ENCODE results near the gene EIF1. TPM values are rescaled to one million over a fixed set of nuclear protein-coding genes. Genes with fewer than 3 reads are reported as not detected.

Gene EIF1
- polyA plus RNA-seq, 1 donor from 2014 or later, result 257 TPM

DNA sequence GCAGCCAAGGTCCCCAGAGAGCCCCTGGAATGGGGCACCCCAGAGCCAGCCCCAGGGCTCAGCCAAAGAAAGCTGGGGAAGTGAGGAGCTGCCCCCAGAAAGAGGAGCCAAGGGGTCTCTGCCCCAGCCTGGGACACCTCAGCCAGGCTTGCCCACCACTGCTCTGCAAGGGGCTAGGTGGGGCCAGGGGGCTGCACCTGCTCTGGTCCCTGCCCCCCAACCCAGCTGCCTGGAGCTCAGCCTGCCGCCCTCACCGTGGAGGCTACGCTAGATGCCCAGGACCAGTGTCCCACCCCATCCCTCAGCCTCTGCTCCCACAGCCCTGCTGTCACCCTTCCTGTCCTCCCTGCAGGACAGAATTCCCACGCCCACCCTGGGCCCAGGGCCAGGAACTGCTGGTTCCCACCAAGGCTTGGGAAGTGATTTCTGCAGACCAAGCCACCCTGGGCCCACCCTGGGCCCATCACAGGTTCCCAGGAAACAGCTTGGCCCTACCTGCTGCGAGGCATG is 36.2 kb upstream of the EIF1 start:
- Histone ChIP-seq H3K27ac (ENCODE audit: low read length) (no peak overlapping the region), H3K36me3 (ENCODE audit: insufficient read depth, low read length) (no peaks in the 10 kb centered on the region), H3K4me3 (ENCODE audit: low read length) (no peak overlapping the region), H3K4me2 (ENCODE audit: low read length) (no peak overlapping the region), H3K27me3 (ENCODE audit: insufficient read depth, low read depth, low read length) (peaks cover 4% of the 10 kb centered on the region), H3F3A (ENCODE audit: insufficient read depth, low read length, poor library complexity, severe bottlenecking) (no peaks in the 10 kb centered on the region), H3K79me2 (replicated peaks; ENCODE audit: insufficient read depth, low read length) (no peaks in the 10 kb centered on the region), H4K20me1 (ENCODE audit: insufficient read depth) (no peaks in the 10 kb centered on the region), H2AFZ (ENCODE audit: low read depth, low read length) (no peak overlapping the region), H3K9me2 (ENCODE audit: insufficient read depth, low read length) (no peaks in the 10 kb centered on the region), H3K9me3 (ENCODE audit: low read length) (no peaks in the 10 kb centered on the region), H3K9ac (ENCODE audit: low read length) (no peak overlapping the region)
- TF ChIP-seq SMC3 (conservative IDR thresholded peaks at IDR 0.05; ENCODE audit: poor library complexity), result no peak
- TF ChIP-seq, protein P1, sequence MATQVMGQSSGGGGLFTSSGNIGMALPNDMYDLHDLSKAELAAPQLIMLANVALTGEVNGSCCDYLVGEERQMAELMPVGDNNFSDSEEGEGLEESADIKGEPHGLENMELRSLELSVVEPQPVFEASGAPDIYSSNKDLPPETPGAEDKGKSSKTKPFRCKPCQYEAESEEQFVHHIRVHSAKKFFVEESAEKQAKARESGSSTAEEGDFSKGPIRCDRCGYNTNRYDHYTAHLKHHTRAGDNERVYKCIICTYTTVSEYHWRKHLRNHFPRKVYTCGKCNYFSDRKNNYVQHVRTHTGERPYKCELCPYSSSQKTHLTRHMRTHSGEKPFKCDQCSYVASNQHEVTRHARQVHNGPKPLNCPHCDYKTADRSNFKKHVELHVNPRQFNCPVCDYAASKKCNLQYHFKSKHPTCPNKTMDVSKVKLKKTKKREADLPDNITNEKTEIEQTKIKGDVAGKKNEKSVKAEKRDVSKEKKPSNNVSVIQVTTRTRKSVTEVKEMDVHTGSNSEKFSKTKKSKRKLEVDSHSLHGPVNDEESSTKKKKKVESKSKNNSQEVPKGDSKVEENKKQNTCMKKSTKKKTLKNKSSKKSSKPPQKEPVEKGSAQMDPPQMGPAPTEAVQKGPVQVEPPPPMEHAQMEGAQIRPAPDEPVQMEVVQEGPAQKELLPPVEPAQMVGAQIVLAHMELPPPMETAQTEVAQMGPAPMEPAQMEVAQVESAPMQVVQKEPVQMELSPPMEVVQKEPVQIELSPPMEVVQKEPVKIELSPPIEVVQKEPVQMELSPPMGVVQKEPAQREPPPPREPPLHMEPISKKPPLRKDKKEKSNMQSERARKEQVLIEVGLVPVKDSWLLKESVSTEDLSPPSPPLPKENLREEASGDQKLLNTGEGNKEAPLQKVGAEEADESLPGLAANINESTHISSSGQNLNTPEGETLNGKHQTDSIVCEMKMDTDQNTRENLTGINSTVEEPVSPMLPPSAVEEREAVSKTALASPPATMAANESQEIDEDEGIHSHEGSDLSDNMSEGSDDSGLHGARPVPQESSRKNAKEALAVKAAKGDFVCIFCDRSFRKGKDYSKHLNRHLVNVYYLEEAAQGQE (IDR thresholded peaks at IDR 0.05; ENCODE audit: borderline replicate concordance), result no peak

DNA sequence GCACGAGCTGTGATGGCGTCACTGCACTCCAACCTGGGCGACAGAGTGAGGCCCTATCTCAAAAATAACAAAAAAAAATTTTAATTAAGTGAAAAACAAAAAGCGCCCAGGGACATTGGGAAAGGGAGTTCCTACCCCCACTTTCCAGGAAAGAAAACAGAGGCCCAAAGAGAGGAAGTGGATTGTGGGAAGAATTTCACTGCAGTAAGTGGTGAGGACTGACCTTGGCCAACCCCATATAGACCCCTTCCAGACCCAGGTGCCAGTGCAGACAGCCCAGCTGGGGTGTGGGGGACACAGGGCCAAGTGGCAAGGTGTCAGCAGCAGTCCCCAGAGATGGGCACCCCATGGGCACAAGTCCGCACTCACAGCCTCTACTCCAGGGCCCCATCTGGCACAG is 35.3 kb upstream of the EIF1 start:
- Histone ChIP-seq H3K4me3 (ENCODE audit: low read length) (no peak overlapping the region), H3K4me2 (ENCODE audit: low read length) (no peak overlapping the region), H3K36me3 (ENCODE audit: insufficient read depth, low read length) (no peaks in the 10 kb centered on the region), H3F3A (ENCODE audit: insufficient read depth, low read length, poor library complexity, severe bottlenecking) (no peaks in the 10 kb centered on the region), H4K20me1 (ENCODE audit: insufficient read depth) (no peaks in the 10 kb centered on the region), H3K27ac (ENCODE audit: low read length) (no peak overlapping the region), H2AFZ (ENCODE audit: low read depth, low read length) (no peak overlapping the region), H3K27me3 (ENCODE audit: insufficient read depth, low read depth, low read length) (no peaks in the 10 kb centered on the region), H3K9me2 (ENCODE audit: insufficient read depth, low read length) (no peaks in the 10 kb centered on the region), H3K9ac (ENCODE audit: low read length) (no peak overlapping the region), H3K79me2 (replicated peaks; ENCODE audit: insufficient read depth, low read length) (no peaks in the 10 kb centered on the region), H3K9me3 (ENCODE audit: low read length) (no peaks in the 10 kb centered on the region)
- TF ChIP-seq CTCF (IDR thresholded peaks at IDR 0.05; ENCODE audit: poor library complexity, severe bottlenecking) (no peak), MXI1 (conservative IDR thresholded peaks at IDR 0.05; ENCODE audit: poor library complexity, severe bottlenecking) (no peak), RAD21 (conservative IDR thresholded peaks at IDR 0.05) (no peak), POLR2AphosphoS5 (IDR thresholded peaks at IDR 0.05) (no peak), SMC3 (conservative IDR thresholded peaks at IDR 0.05; ENCODE audit: poor library complexity) (no peak), EZH2 (IDR thresholded peaks at IDR 0.05; ENCODE audit: borderline replicate concordance, insufficient read depth, low read length, poor library complexity, severe bottlenecking) (no peak), TAF1 (IDR thresholded peaks at IDR 0.05; ENCODE audit: low read depth) (no peak), EP300 (conservative IDR thresholded peaks at IDR 0.05; ENCODE audit: poor library complexity, severe bottlenecking) (no peak)
- TF ChIP-seq, protein P1 (IDR thresholded peaks at IDR 0.05; ENCODE audit: borderline replicate concordance), result no peak
